H9 (cell line): Measurements from ENCODE around the gene TAF11L3. TPM values are rescaled to one million over a fixed set of nuclear protein-coding genes. Genes with fewer than 3 reads are reported as not detected.
A peak's percentile ranks its signal among the peaks of the same experiment; 100 is the strongest.
"Not testable (repeated sequence)": the region's sequence is repeated elsewhere in the genome, so short reads cannot be mapped to it uniquely, and the experiment has no call there.

ENCODE experiments used
- DNase-seq: peaks from one replicate; pipeline ENCODE4 v3.0.0-alpha.2; 2017
- H2AFZ ChIP-seq: one replicate; pipeline ENCODE4 v1.6.1; 2013; ENCODE audit warnings: mild to moderate bottlenecking, low read length, control low read depth, moderate library complexity
- H2AK5ac ChIP-seq: 2 replicates; pipeline ENCODE4 v1.6.1; 2013; ENCODE audit warnings: low read length, control low read depth, mixed read lengths; ENCODE audit not compliant: insufficient read length
- H2BK120ac ChIP-seq: one replicate; pipeline ENCODE4 v1.6.1; 2013; ENCODE audit warnings: low read depth, mild to moderate bottlenecking, low read length, control low read depth, inconsistent platforms; ENCODE audit not compliant: poor library complexity, severe bottlenecking
- H2BK12ac ChIP-seq: 2 replicates; pipeline ENCODE4 v1.6.1; 2013; ENCODE audit warnings: low read length, control low read depth, mixed read lengths, low read depth; ENCODE audit not compliant: insufficient read length
- H2BK15ac ChIP-seq: 2 replicates; pipeline ENCODE4 v1.6.1; 2013; ENCODE audit warnings: low read depth, low read length, control low read depth
- H2BK20ac ChIP-seq: one replicate; pipeline ENCODE4 v1.6.1; 2013; ENCODE audit warnings: low read depth, mild to moderate bottlenecking, low read length, control low read depth, inconsistent platforms; ENCODE audit not compliant: poor library complexity, severe bottlenecking
- H2BK5ac ChIP-seq: 2 replicates; pipeline ENCODE4 v1.6.1; 2013; ENCODE audit warnings: low read length, control low read depth, mixed read lengths; ENCODE audit not compliant: insufficient read length
- H3K14ac ChIP-seq: 2 replicates; pipeline ENCODE4 v1.6.1; 2013; ENCODE audit warnings: low read length, control low read depth; ENCODE audit not compliant: insufficient read depth
- H3K18ac ChIP-seq: 2 replicates; pipeline ENCODE4 v1.6.1; 2013; ENCODE audit warnings: low read depth, mild to moderate bottlenecking, mixed read lengths, low read length, control low read depth; ENCODE audit not compliant: insufficient read length
- H3K23ac ChIP-seq: 2 replicates; pipeline ENCODE4 v1.6.1; 2013; ENCODE audit warnings: low read length, control low read depth, mixed read lengths, low read depth; ENCODE audit not compliant: insufficient read length
- H3K23me2 ChIP-seq: 2 replicates; pipeline ENCODE4 v1.6.1; 2013; ENCODE audit warnings: low read depth, mild to moderate bottlenecking, mixed read lengths, low read length, control low read depth; ENCODE audit not compliant: insufficient read length, poor library complexity, severe bottlenecking
- H3K27ac ChIP-seq: 2 replicates; pipeline ENCODE4 v1.5.1; 2013; ENCODE audit warnings: low read length, control low read depth, mixed read lengths, low read depth; ENCODE audit not compliant: insufficient read length
- H3K27me3 ChIP-seq: 2 replicates; pipeline ENCODE4 v1.6.1; 2013; ENCODE audit warnings: low read length, control low read depth, inconsistent platforms; ENCODE audit not compliant: insufficient read depth
- H3K4ac ChIP-seq: 2 replicates; pipeline ENCODE4 v1.6.1; 2013; ENCODE audit warnings: low read depth, mild to moderate bottlenecking, control low read depth, inconsistent platforms, low read length, moderate library complexity
- H3K4me1 ChIP-seq: 2 replicates; pipeline ENCODE4 v1.6.1; 2013; ENCODE audit warnings: low read length, control low read depth, inconsistent platforms; ENCODE audit not compliant: insufficient read depth
- H3K4me2 ChIP-seq: 2 replicates; pipeline ENCODE4 v1.6.1; 2013; ENCODE audit warnings: low read length, control low read depth, mixed read lengths; ENCODE audit not compliant: insufficient read length, insufficient read depth
- H3K56ac ChIP-seq: 2 replicates; pipeline ENCODE4 v1.6.1; 2013; ENCODE audit warnings: low read depth, mild to moderate bottlenecking, mixed read lengths, low read length, control low read depth; ENCODE audit not compliant: insufficient read length
- H3K79me1 ChIP-seq: 2 replicates; pipeline ENCODE4 v1.6.1; 2013; ENCODE audit warnings: low read depth, mild to moderate bottlenecking, moderate library complexity, low read length, control low read depth, inconsistent platforms; ENCODE audit not compliant: insufficient read depth, poor library complexity, severe bottlenecking
- H3K79me2 ChIP-seq: 2 replicates; pipeline ENCODE4 v1.6.1; 2013; ENCODE audit warnings: low read length, control low read depth, inconsistent platforms; ENCODE audit not compliant: insufficient read depth
- H3K9ac ChIP-seq: 2 replicates; pipeline ENCODE4 v1.6.1; 2013; ENCODE audit warnings: low read length, control low read depth, mixed read lengths; ENCODE audit not compliant: insufficient read length; ENCODE audit errors: extremely low read depth
- H3K9me3 ChIP-seq: one replicate; pipeline ENCODE4 v1.6.1; 2013; ENCODE audit warnings: low read depth, low read length, inconsistent platforms; ENCODE audit not compliant: control insufficient read depth
- H3T11ph ChIP-seq: one replicate; pipeline ENCODE4 v1.6.1; 2013; ENCODE audit warnings: mild to moderate bottlenecking, low read length, control low read depth, inconsistent platforms
- H4K20me1 ChIP-seq: one replicate; pipeline ENCODE4 v1.6.1; 2013; ENCODE audit not compliant: control insufficient read depth, insufficient read length, insufficient read depth
- H4K5ac ChIP-seq: 2 replicates; pipeline ENCODE4 v1.6.1; 2013; ENCODE audit warnings: low read depth, mild to moderate bottlenecking, mixed read lengths, low read length, control low read depth; ENCODE audit not compliant: insufficient read length
- H4K8ac ChIP-seq: replicated peaks from 2 replicates; pipeline ENCODE4 v1.6.1; 2013; ENCODE audit warnings: low read length, control low read depth, mixed read lengths, low read depth; ENCODE audit not compliant: insufficient read length
- H4K91ac ChIP-seq: 2 replicates; pipeline ENCODE4 v1.6.1; 2013; ENCODE audit warnings: low read depth, mild to moderate bottlenecking, moderate library complexity, mixed read lengths, low read length, control low read depth; ENCODE audit not compliant: insufficient read length
- H3K27ac Mint-ChIP-seq, 3 experiments: 2 replicates in 2 of 3; 3 replicates in 1 of 3; pipeline ENCODE4 v1.8.0; 2020 to 2021; ENCODE audit warnings: mixed read lengths in 3 of 3, mild to moderate bottlenecking in 1 of 3, moderate library complexity in 1 of 3
- H3K27me3 Mint-ChIP-seq: 2 replicates; pipeline ENCODE4 v1.8.0; 2021; ENCODE audit warnings: low read depth, mild to moderate bottlenecking, moderate library complexity, mixed read lengths
- H3K36me3 Mint-ChIP-seq, 3 experiments: 2 replicates in 2 of 3; 3 replicates in 1 of 3; pipeline ENCODE4 v1.8.0; 2020 to 2021; ENCODE audit warnings: low read depth in 3 of 3, mixed read lengths in 3 of 3; ENCODE audit not compliant: insufficient read depth in 1 of 3
- H3K4me1 Mint-ChIP-seq, 2 experiments: 2 replicates each; pipeline ENCODE4 v1.8.0; 2020; ENCODE audit warnings: mixed read lengths in 2 of 2
- H3K4me3 Mint-ChIP-seq, 2 experiments: 2 replicates in 1 of 2; 3 replicates in 1 of 2; pipeline ENCODE4 v1.8.0; 2020 to 2021; ENCODE audit warnings: mild to moderate bottlenecking in 2 of 2, mixed read lengths in 2 of 2, moderate library complexity in 1 of 2
- H3K9me3 Mint-ChIP-seq, 2 experiments: 2 replicates in 1 of 2; 3 replicates in 1 of 2; pipeline ENCODE4 v1.8.0; 2020; ENCODE audit warnings: mild to moderate bottlenecking in 2 of 2, mixed read lengths in 2 of 2, moderate library complexity in 1 of 2
- WGBS: extraction: QIAGEN DNeasy Blood & Tissue Kit; methylation state at CpG from one replicate; pipeline ENCODE4 v1.1.7; 2013; ENCODE audit warnings: missing lambda C conversion rate, low lambda C conversion rate, mixed read lengths; ENCODE audit not compliant: insufficient read length; ENCODE audit errors: extremely low coverage; 5-methylcytosine and 5-hydroxymethylcytosine counted together
- total RNA-seq: library from RNA; stranded (reverse); gene quantifications from 2 replicates; pipeline ENCODE4 v1.2.1, GENCODE V29; 2021
- TF ChIP-seq, protein P1 (sequence below): fragments of 200-600 bp; sonication (generic); conservative IDR thresholded peaks from 3 replicates; pipeline ENCODE4 v1.8.0; 2021; ENCODE audit warnings: antibody characterized with exemption, mild to moderate bottlenecking

TAF11L3 gene
- total RNA-seq, 1 experiment from 2014 or later = not detected

DNA sequence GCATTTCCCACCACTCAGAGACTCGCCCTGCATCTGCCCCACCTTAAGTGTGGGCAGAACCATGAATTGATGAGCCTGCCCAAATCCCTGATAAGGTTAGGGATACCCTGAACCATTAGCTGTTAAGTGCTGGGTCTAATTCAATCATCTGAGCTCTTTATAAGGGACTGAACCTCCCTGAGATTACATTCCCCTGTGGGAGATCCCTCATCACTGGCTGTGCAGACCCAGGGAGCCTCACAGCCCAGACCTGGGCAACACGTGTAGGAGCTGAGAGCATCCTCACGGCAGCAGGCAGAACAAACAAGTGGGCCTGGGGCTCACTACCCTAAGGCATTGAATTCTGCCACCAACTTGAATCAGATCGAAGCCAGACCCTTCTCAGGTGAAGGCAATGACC lies 20.7 kb upstream of the TAF11L3 start:
- Histone ChIP-seq H3K23ac (no peak overlapping the region), H3K4ac (no peak overlapping the region), H2BK5ac (no peak overlapping the region), H2AK5ac (no peak overlapping the region), H3K9me3 (no peaks in the 10 kb centered on the region), H3K27me3 (no peaks in the 10 kb centered on the region), H2BK20ac (no peak overlapping the region), H4K20me1 (no peaks in the 10 kb centered on the region), H3K79me1 (no peaks in the 10 kb centered on the region), H3K4me2 (no peak overlapping the region), H2BK12ac (no peak overlapping the region), H3T11ph (no peak overlapping the region), H2BK120ac (no peak overlapping the region), H2AFZ (no peak overlapping the region), H3K23me2 (no peaks in the 10 kb centered on the region), H4K5ac (no peak overlapping the region), H3K79me2 (no peaks in the 10 kb centered on the region), H3K9ac (no peak overlapping the region), H3K18ac (no peak overlapping the region), H4K8ac (no peak overlapping the region), H3K56ac (no peak overlapping the region), H4K91ac (no peak overlapping the region), H2BK15ac (no peak overlapping the region), H3K14ac (no peak overlapping the region), H3K4me1 (no peaks in the 10 kb centered on the region), H3K27ac (no peak overlapping the region)
- TF ChIP-seq, protein P1, sequence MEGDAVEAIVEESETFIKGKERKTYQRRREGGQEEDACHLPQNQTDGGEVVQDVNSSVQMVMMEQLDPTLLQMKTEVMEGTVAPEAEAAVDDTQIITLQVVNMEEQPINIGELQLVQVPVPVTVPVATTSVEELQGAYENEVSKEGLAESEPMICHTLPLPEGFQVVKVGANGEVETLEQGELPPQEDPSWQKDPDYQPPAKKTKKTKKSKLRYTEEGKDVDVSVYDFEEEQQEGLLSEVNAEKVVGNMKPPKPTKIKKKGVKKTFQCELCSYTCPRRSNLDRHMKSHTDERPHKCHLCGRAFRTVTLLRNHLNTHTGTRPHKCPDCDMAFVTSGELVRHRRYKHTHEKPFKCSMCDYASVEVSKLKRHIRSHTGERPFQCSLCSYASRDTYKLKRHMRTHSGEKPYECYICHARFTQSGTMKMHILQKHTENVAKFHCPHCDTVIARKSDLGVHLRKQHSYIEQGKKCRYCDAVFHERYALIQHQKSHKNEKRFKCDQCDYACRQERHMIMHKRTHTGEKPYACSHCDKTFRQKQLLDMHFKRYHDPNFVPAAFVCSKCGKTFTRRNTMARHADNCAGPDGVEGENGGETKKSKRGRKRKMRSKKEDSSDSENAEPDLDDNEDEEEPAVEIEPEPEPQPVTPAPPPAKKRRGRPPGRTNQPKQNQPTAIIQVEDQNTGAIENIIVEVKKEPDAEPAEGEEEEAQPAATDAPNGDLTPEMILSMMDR = no peak
- no peak overlapping the region for H3K27ac Mint-ChIP-seq
- no CpG with 5 or more reads among the region's 4 CpGs for WGBS
- H3K4me3 Mint-ChIP-seq = no peak overlapping the region
- H3K9me3 Mint-ChIP-seq = peaks cover 0 to 3% of the 10 kb centered on the region in 2 experiments; a peak in 2 of 5 replicates
- peaks cover 3 to 4% of the 10 kb centered on the region in 2 experiments for H3K4me1 Mint-ChIP-seq
- H3K27me3 Mint-ChIP-seq = no peaks in the 10 kb centered on the region; the same call in none of the 2 replicates
- no peak for DNase-seq
- H3K36me3 Mint-ChIP-seq = peaks cover 0 to 4% (median 0%) of the 10 kb centered on the region in 3 experiments; a peak in 1 of 7 replicates

DNA sequence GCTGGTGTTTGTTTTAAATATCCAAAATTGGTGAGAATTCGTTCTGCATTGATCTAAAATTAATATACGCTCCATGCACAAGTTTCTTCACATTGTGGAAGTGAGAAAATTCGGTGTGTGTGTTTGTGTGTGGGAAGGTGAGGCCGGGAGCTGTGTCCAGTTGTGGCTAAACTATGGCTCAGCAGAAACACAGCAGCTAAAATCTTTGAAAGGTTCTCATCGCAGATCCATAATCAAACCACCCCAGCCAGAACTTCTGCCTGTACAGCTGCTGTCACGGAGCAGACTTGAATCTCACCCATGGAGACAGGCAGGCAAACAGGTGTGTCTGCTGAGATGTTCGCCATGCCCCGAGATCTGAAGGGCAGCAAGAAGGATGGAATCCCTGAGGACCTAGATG lies 20.2 kb upstream of the TAF11L3 start, which contains the start of gene TAF11L2:
Gene TAF11L2, plus strand, starts transcription at position 301 of the 400 bp plus-strand sequence.
- WGBS = no CpG with 5 or more reads among the region's 8 CpGs
- not testable (repeated sequence) for H2AK5ac ChIP-seq, H3K79me1 ChIP-seq

More for the DNA sequence above, 20.2 kb upstream of the TAF11L3 start, which contains the start of gene TAF11L2:
- not testable (repeated sequence) for H2BK12ac ChIP-seq, H3K27me3 Mint-ChIP-seq, H3K27ac ChIP-seq, H4K8ac ChIP-seq, H3K9ac ChIP-seq, H3K27me3 ChIP-seq, H3K4me1 ChIP-seq, H2BK120ac ChIP-seq, H3K56ac ChIP-seq, H3K18ac ChIP-seq, H3K4ac ChIP-seq, H3K4me3 Mint-ChIP-seq, H3K14ac ChIP-seq, H3K9me3 ChIP-seq, H4K5ac ChIP-seq, H3K4me1 Mint-ChIP-seq, H2BK20ac ChIP-seq, H2BK5ac ChIP-seq, H4K20me1 ChIP-seq, H3T11ph ChIP-seq, DNase-seq, H3K9me3 Mint-ChIP-seq, H3K23me2 ChIP-seq, H3K4me2 ChIP-seq, H3K36me3 Mint-ChIP-seq, H2BK15ac ChIP-seq, H3K79me2 ChIP-seq, H3K23ac ChIP-seq, H2AFZ ChIP-seq, H4K91ac ChIP-seq
- H3K27ac Mint-ChIP-seq = peak within 1 kb of the TSS in 1 of 3 experiments; percentile 66; a peak in 3 of 7 replicates
